Peyer's patch (tissue), 4 donors: Measurements from ENCODE around the gene KLHL29.

Source experiments
- POLR2A ChIP-seq, 2 donors: fragments of 450-650 bp; IDR thresholded peaks; one replicate each; pipeline ENCODE4 v1.5.1; 2017; ENCODE audit warnings: antibody characterized with exemption in 2 of 2, mild to moderate bottlenecking in 2 of 2, moderate library complexity in 2 of 2
- TF ChIP-seq, protein P1 (sequence below), 6 experiments: fragments of 450-650 bp in 4 of 6; fragments of 200-600 bp in 2 of 6; sonication (generic) in 1 of 6; IDR thresholded peaks; one replicate each; pipeline ENCODE4 v1.5.1; 2017 to 2019; ENCODE audit warnings: antibody characterized with exemption in 6 of 6, mild to moderate bottlenecking in 3 of 6, moderate library complexity in 1 of 6

DNA sequence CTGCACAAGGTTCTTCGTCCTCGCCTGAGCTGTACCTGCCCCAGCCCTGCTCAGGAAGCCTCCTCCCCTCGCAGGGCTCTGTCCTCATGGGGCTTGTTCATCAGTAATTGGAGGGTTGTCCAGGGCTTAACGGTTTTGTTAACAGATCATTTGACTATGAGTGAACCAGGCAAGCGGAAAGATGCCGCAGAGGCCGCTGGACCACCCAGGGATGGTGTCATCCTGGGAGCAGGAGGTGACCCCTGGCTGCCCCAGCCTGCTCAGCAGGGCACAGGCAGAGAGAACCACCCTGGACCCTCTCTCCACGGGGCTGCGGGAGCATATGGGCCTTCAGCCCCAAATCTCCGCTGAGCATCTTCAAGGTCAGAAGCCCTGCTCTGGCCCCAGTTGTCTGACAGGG is 264.3 kb downstream of the KLHL29 start:
- TF ChIP-seq, protein P1, sequence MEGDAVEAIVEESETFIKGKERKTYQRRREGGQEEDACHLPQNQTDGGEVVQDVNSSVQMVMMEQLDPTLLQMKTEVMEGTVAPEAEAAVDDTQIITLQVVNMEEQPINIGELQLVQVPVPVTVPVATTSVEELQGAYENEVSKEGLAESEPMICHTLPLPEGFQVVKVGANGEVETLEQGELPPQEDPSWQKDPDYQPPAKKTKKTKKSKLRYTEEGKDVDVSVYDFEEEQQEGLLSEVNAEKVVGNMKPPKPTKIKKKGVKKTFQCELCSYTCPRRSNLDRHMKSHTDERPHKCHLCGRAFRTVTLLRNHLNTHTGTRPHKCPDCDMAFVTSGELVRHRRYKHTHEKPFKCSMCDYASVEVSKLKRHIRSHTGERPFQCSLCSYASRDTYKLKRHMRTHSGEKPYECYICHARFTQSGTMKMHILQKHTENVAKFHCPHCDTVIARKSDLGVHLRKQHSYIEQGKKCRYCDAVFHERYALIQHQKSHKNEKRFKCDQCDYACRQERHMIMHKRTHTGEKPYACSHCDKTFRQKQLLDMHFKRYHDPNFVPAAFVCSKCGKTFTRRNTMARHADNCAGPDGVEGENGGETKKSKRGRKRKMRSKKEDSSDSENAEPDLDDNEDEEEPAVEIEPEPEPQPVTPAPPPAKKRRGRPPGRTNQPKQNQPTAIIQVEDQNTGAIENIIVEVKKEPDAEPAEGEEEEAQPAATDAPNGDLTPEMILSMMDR (IDR thresholded peaks at IDR 0.05) = no peak
- TF ChIP-seq POLR2A (IDR thresholded peaks at IDR 0.05) = no peak
